Fibroblast of skin of right biceps (primary cell): Measurements from ENCODE around the gene WARS2.

Source experiments
- DNase-seq: peaks from one replicate; pipeline ENCODE4 v3.0.0-alpha.2; 2013

Gene WARS2

DNA sequence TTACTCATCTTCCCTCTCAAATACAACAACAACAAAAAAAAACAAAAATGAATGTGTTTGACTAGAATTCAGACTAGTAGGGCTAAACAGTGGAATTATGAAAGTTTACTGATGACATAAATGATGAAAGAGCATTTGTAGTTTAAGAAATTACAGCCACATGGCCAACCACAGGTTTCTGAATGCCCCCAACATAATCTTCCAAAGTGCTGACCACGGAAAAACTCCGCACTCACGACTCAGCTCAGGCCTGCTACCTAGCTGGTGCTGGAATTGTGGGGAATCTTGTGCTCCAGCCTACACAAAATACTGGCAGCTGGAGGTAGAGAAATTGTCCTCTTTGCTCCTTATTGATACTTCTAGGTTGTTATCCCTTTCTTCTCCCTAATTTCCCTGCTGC lies 128.7 kb downstream of the WARS2 start:
- DNase-seq = peak; percentile 81

DNA sequence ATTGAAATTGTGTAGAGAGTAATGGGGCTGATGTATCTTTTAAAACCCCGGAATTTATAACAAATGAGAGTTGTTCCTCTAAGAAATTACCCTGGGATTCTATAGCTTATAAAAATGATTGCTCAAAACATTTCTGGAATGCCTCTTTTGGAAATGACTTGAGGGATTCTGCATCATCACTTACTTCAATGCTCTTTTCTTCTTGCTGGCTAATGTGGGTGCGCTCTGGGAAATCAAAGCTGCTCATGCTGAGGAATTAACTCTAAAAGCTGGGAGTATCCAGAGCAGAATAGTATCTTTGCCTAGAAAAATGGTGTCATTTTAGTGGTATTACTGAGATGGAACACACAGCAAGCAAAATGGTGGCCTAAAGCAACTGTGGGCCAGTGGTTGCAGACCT lies 129.3 kb downstream of the WARS2 start:
- peak; percentile 67 for DNase-seq

GRCh38 chr1:119010201-119010600 lies 130.3 kb downstream of the WARS2 start:
- DNase-seq = peak; percentile 92

DNA sequence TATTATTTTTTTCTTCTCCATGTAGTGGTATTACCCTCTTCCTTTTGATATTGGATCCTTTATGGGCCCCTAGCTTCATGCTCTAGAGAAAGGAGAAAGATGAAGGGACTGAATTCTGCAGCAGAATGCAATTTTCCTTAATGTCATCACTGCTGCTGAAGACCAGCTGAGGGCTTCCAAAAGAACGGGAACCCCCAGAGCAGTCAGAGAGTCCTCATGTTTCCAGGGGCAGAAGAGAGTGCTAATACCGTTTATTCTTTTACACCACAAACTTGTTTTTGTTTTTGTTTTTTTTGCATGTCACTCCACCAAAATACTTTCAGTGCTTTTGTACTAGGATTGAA lies 131.2 kb downstream of the WARS2 start:
- peak; percentile 49 for DNase-seq

DNA sequence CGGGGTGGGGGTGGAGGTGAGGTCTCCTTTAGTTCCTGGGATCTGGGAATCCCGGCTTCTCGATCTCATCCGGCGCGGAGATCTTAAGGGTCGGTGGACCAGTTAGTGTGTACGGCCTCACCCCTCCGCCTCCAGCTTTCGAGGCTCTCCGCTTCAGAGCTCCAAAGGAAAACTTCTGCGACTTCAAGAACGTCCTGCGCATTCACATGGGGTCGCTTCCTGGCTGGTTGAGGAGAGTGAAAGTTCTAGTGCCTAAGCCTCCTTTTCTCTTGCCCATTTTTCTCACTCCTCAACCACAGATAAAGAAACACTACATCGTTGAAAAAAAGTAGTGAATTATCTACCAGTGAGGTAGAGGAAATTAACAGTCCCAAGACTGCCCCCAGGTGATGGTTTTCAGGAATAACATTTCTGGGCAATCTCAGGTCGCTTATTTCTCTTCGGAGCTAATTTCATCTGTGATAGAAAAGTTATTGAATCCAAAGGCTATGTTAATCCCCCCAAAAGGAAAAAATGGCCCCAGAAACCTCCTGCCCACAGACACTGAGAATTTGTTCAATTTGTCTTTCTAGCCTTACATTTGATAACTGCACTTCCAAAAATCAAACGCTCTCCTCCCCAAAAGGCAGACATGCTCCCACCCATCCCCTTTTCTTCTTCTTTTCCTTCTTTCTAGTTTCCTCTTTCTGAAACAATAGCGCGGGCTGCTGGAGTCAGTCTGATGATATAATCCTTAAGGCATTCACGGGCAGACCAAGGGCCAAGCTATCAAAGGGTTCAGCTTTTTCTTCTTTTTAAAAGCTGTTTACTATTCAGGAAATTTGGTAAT lies 131.8 kb downstream of the WARS2 start:
- peak; percentile 89 for DNase-seq

DNA sequence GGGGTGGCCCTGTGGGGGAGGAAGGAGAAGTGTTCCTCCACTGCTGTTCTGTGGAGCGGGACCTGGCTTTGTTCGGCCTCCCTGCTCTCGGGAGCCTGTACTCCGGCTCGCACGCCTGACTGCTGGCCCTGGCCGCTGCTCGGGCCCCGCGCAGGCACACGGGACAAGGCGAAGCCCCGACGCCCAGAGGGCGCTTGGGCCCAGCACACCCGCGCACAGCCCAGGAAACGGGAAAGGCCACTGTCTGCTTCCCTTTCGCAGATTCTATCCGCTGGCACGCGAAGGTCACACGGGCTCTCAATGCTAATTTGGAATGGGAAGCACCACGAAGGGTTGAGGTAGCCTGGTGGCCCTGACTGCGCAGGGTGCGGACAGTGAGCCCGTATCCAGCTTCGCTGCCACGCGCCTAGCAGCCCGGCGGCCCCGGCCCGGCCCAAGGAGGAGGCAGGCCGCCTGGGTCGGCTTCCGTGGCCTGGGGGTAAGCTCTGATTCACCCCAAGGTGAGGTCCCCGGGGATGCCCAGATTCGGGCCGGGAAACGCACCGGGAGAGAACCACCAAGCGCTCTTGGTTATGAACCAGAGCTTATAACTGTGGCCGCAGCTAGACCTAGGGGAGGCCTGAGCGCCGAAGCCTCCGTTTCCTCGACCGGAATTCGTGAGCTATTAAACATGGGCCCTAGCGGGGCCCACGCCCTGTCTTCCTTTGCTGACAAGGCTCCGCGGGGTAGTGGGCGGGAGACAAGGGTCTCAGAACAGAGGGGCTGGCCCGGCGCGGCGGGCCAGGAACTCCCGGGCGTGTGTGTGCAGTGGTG lies 132.6 kb downstream of the WARS2 start:
- DNase-seq = peak; percentile 52

DNA sequence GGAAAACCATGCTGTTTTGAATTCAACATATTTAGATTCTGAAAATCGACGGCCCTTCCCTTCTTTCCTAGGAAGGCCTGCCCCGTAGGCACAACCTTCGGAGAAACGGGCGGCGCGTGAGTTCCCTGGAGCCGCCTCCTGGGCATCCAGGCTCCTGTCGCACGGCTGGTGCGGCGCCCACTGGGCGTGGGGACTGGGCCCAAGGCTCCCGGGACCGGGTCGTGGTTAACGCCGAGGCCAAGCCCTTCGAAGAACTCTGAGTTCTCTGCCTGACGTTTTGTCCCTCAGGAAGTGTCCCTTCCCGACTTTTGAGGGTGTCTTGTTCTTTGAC lies 133.1 kb downstream of the WARS2 start:
- no peak for DNase-seq

DNA sequence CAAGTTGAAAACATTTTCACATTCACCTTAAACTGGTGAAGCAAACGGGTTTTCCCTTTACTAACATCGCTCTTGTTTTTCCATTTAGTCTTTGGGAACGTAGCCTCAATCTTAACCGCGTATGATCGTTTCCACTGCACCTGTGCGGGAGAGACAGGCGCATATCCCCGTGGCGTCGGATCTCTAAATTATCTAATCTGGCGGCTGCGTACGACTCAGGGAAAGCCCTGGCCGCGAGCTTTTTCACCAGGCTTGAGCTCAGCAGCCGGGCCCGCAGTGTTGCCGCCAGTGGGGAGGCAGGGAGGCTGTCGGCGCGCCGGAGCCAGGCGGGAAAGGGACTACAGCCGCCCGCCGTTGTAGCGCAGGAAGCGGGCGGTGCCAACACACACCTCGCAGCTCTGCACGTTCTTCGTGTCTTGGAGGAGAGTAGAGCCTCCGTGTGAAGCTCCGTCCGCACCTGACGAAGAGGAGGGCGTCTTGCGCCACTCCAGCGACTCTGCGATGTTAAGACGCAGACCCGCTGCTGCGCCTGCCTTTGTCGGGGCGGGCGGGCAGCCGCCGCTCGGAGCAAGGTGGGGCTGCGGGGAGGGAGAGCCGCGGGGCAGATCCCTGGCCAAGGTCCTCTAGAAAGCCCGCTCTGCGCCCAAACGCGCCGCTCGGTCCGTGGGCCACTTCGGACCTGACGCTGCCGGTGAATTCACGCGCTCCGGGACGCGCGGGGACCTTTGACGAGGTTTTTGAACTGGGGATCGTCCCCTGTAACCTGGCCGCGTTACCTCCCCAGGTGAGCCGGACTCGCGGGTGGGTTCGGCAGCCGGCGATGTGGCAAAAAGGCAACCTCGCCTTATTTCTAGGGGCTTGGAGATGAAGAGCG lies 133.8 kb downstream of the WARS2 start:
- DNase-seq = no peak

DNA sequence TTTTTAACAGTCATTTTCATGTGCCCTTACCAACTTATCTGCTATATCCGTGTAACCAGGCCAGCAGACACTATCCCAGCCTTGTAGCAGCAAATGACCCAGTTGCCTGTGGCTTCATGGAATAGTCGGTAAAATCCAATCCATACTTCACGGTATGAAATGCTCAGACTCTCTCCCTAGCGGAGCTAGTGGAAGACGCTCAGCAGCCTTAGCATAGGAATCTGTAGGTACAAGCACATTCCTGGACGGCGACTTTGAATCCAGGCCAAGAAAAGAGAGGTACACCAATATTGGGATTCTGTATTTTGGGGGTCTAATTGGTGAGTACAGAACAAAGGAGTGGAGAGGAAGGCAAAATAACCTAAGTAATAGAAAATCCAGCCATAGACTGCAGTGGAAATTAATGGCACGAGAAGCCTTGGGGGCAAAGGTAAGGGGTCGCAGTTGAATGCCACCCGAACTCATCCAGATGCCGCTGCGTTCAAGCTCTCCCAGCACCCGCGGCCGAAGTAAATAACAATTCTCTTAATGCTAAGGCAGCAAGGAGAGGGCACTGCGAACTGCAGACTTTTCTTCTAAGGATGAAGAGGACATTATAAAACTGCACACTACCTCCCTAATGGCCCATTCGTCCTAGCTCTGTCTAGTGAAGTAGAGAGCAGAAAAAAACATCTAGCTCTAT lies 134.6 kb downstream of the WARS2 start:
- no peak for DNase-seq

DNA sequence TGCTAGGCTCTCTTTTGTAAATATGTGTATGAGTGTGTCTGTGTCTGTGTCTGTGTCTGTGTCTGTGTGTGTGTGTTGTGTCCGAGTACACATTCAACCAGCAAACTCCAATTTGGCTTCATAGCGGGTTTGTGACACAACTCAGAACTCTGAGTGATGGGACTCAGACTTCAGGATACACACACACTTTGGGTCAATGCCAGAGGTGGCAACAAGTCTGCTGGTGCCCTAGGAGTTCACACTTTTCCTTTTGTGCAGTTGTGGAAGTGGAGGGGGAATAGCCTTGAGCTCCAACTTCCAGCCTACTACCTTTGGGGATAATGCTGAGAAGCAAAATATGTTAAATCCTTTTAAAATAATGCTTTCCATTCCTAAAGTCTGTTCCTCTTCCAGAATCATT lies 135.7 kb downstream of the WARS2 start:
- DNase-seq = no peak

- DNase-seq = no peak
These were observed 136.3 kb downstream of the WARS2 start for GRCh38 chr1:119004129-119004527.

GRCh38 chr1:119003413-119004128 lies 136.9 kb downstream of the WARS2 start:
- no peak for DNase-seq

DNA sequence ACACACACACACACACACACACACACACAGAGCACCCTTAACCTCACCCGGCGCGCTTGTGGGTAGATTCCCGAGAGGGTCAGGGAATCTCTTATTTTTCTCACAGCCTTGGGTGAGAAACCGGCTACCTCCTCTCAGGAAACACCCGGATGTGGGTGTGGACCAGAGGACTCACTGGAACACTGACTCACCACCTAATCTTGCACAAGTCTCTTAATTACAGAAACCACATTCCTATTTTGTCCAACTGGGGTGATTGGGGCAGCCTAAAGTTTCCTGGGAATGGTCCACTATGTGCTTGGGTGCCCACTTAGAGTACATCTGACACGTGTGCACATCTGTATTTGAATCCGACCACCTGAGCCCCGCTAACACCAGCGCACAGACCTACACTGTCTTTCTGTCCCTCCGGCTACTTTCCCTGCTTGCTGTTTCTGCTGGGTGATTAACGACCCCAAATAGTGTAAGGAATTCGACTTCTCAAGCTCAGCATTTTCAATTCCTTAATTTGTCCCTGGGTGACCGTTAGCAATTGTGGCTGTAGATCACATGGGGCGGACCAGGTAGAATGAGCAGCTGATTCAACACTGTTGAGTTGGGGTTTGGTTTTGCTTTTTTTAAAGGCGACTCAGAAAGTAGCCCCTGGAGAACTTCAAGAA lies 138.3 kb downstream of the WARS2 start:
- DNase-seq = peak; percentile 96

DNA sequence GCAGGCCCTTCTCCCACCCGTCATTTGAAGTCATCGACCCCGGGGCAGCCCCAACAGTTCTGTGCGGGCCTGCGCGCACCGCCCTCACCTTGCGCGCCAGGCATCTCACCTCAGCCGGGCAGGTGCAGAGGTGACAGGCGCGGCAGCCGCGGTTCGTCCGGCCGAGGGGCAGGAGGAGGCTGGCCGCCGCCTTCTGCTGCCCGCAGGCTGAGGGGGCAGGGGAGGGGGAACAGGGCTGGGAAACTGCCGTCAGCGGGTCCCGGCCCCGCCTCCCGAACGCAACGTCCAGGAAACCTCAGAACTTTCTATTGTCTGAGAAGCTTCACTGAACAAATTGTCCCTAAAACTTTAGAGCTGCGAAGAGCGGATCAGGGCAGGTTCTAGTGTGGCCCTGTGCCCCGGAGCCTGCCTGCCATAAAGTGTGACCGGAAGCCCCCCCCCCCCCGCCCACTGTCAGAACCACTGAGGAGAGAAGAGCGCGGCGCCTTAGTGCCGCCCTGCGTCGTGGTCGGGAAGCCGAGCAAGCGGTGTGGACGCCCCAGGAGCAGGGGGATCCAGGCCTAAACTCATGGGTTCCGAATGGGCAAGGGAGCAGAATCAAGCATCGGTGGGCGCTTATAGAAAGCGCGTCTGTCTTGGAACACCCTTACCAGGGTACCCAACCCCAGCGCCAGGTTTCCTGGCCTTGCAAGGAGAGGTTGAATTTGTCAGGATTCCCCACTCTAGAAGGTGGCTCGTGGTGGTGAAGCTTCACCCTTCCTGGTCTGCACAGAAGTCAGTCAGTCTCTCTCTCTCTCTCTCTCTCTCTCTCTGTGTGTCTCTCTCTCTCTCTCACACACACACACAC lies 139.0 kb downstream of the WARS2 start:
- DNase-seq = no peak

GRCh38 chr1:119000371-119001180 lies 139.9 kb downstream of the WARS2 start:
- peak; percentile 59 for DNase-seq

GRCh38 chr1:118999348-119000071 lies 140.9 kb downstream of the WARS2 start:
- no peak for DNase-seq

GRCh38 chr1:118998171-118998570 lies 142.3 kb downstream of the WARS2 start:
- DNase-seq = no peak

DNA sequence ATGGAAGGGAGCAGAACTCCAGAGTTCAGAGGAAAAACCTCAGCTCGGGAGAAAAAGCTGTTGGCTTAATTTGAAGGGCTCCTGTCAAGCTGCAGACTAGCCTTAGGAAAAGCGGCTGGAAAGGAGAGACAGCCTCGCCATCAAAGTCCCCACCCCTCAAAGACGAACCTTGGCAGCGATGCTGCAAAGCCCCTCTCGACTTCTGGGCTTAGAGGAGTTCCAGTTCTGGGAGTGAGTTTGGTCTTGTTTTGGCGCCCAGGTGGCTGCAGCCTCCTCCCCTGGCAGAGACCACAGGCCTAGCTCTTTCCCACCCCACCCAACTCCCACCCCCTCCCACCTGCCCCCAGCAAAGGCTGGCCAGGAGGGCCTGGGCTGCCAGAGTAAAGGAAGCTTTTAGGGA lies 143.2 kb downstream of the WARS2 start:
- DNase-seq = no peak
